Measurements from ENCODE around the gene EIF3L.

DNA sequence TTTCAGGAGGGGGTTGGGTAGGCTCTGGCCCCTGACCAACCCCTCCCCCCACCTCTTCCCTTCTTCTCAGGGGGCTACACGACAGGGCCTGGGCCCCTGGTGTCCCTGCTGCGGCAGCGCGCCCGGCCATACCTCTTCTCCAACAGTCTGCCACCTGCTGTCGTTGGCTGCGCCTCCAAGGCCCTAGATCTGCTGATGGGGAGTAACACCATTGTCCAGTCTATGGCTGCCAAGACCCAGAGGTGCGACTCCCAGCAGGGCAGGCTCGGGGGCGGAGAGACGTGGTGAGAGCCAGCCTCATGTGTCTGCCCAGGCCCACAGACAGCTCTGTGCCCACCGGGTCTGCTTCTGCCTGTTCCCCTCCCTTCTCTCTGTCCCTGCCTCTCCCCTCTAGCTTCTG, 33.6 kb upstream of the EIF3L start:
- TF ChIP-seq RAD21 (conservative IDR thresholded peaks at IDR 0.05) (no peak), POLR2AphosphoS5 (IDR thresholded peaks at IDR 0.05) (no peak), EZH2 (IDR thresholded peaks at IDR 0.05; ENCODE audit: borderline replicate concordance, insufficient read depth, low read length, poor library complexity, severe bottlenecking) (no peak), SMC3 (conservative IDR thresholded peaks at IDR 0.05; ENCODE audit: poor library complexity) (no peak), EP300 (conservative IDR thresholded peaks at IDR 0.05; ENCODE audit: poor library complexity, severe bottlenecking) (no peak), MXI1 (conservative IDR thresholded peaks at IDR 0.05; ENCODE audit: poor library complexity, severe bottlenecking) (no peak), TAF1 (IDR thresholded peaks at IDR 0.05; ENCODE audit: low read depth) (no peak)
- TF ChIP-seq, protein P1, sequence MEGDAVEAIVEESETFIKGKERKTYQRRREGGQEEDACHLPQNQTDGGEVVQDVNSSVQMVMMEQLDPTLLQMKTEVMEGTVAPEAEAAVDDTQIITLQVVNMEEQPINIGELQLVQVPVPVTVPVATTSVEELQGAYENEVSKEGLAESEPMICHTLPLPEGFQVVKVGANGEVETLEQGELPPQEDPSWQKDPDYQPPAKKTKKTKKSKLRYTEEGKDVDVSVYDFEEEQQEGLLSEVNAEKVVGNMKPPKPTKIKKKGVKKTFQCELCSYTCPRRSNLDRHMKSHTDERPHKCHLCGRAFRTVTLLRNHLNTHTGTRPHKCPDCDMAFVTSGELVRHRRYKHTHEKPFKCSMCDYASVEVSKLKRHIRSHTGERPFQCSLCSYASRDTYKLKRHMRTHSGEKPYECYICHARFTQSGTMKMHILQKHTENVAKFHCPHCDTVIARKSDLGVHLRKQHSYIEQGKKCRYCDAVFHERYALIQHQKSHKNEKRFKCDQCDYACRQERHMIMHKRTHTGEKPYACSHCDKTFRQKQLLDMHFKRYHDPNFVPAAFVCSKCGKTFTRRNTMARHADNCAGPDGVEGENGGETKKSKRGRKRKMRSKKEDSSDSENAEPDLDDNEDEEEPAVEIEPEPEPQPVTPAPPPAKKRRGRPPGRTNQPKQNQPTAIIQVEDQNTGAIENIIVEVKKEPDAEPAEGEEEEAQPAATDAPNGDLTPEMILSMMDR (IDR thresholded peaks at IDR 0.05; ENCODE audit: poor library complexity, severe bottlenecking) = no peak
- TF ChIP-seq, protein P2, sequence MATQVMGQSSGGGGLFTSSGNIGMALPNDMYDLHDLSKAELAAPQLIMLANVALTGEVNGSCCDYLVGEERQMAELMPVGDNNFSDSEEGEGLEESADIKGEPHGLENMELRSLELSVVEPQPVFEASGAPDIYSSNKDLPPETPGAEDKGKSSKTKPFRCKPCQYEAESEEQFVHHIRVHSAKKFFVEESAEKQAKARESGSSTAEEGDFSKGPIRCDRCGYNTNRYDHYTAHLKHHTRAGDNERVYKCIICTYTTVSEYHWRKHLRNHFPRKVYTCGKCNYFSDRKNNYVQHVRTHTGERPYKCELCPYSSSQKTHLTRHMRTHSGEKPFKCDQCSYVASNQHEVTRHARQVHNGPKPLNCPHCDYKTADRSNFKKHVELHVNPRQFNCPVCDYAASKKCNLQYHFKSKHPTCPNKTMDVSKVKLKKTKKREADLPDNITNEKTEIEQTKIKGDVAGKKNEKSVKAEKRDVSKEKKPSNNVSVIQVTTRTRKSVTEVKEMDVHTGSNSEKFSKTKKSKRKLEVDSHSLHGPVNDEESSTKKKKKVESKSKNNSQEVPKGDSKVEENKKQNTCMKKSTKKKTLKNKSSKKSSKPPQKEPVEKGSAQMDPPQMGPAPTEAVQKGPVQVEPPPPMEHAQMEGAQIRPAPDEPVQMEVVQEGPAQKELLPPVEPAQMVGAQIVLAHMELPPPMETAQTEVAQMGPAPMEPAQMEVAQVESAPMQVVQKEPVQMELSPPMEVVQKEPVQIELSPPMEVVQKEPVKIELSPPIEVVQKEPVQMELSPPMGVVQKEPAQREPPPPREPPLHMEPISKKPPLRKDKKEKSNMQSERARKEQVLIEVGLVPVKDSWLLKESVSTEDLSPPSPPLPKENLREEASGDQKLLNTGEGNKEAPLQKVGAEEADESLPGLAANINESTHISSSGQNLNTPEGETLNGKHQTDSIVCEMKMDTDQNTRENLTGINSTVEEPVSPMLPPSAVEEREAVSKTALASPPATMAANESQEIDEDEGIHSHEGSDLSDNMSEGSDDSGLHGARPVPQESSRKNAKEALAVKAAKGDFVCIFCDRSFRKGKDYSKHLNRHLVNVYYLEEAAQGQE (IDR thresholded peaks at IDR 0.05; ENCODE audit: borderline replicate concordance) = no peak
